WERI-Rb-1 (cell line): ENCODE results near the gene FCRL1.

Experiments
- DNase-seq: peaks from one replicate; pipeline ENCODE4 v3.0.0-alpha.2; 2020
- H3K27ac ChIP-seq: fragments of 250-450 bp; sonication (Bioruptor Pico); 2 replicates; pipeline ENCODE4 v1.5.1; 2020; ENCODE audit warnings: mild to moderate bottlenecking, moderate library complexity
- H3K27me3 ChIP-seq: fragments of 250-450 bp; sonication (Bioruptor Pico); 2 replicates; pipeline ENCODE4 v1.5.1; 2021; ENCODE audit warnings: mild to moderate bottlenecking, low read depth, moderate library complexity; ENCODE audit not compliant: insufficient read depth, severe bottlenecking
- H3K36me3 ChIP-seq: fragments of 250-450 bp; sonication (Bioruptor Pico); 2 replicates; pipeline ENCODE4 v1.5.1; 2020; ENCODE audit warnings: mild to moderate bottlenecking, moderate library complexity
- H3K4me3 ChIP-seq: 2 replicates; pipeline ENCODE4 v1.5.1; 2011; ENCODE audit warnings: low read depth, mild to moderate bottlenecking, control low read depth, low read length
- H3K9me3 ChIP-seq: fragments of 250-450 bp; sonication (Bioruptor Pico); 2 replicates; pipeline ENCODE4 v1.5.1; 2021; ENCODE audit warnings: mild to moderate bottlenecking, moderate library complexity; ENCODE audit not compliant: severe bottlenecking
- CTCF ChIP-seq: IDR thresholded peaks from 2 replicates; pipeline ENCODE4 v1.5.1; 2011; ENCODE audit warnings: low read depth, mild to moderate bottlenecking, control low read depth, inconsistent platforms, low read length

Gene FCRL1

GRCh38 chr1:157766792-157767191 lies 53.1 kb downstream of the FCRL1 start:
- no peak for DNase-seq
- no peaks in the 10 kb centered on the region for H3K36me3 ChIP-seq

GRCh38 chr1:157758018-157758417 lies 61.9 kb downstream of the FCRL1 start:
- Histone ChIP-seq H3K9me3 (peaks cover 15% of the 10 kb centered on the region), H3K4me3 (no peak overlapping the region), H3K36me3 (no peaks in the 10 kb centered on the region), H3K27me3 (no peaks in the 10 kb centered on the region), H3K27ac (no peak overlapping the region)
- no peak for DNase-seq
- no peak for TF ChIP-seq CTCF

More at GRCh38 chr1:157766792-157767191, 53.1 kb downstream of the FCRL1 start:
- TF ChIP-seq CTCF = no peak
- H3K27ac ChIP-seq = no peak overlapping the region
- H3K9me3 ChIP-seq = no peaks in the 10 kb centered on the region
- no peak overlapping the region for H3K4me3 ChIP-seq
- H3K27me3 ChIP-seq = no peaks in the 10 kb centered on the region

GRCh38 chr1:157753611-157754010 lies 66.3 kb downstream of the FCRL1 start:
- no peak for DNase-seq
- no peaks in the 10 kb centered on the region for H3K36me3 ChIP-seq
- H3K27me3 ChIP-seq = no peaks in the 10 kb centered on the region
- no peak for TF ChIP-seq CTCF
- H3K4me3 ChIP-seq = no peak overlapping the region
- H3K27ac ChIP-seq = no peak overlapping the region
- peaks cover under 1% of the 10 kb centered on the region for H3K9me3 ChIP-seq

- no peak overlapping the region for H3K4me3 ChIP-seq
- peaks cover 3% of the 10 kb centered on the region for H3K27me3 ChIP-seq
- TF ChIP-seq CTCF = peak; percentile 37; the same call in 1 of the 2 replicates
- no peaks in the 10 kb centered on the region for H3K9me3 ChIP-seq
- H3K27ac ChIP-seq = no peak overlapping the region
- no peaks in the 10 kb centered on the region for H3K36me3 ChIP-seq
- no peak for DNase-seq
Measured at GRCh38 chr1:157751283-157751682, 68.6 kb downstream of the FCRL1 start.

- peaks cover 3% of the 10 kb centered on the region for H3K27me3 ChIP-seq
- H3K27ac ChIP-seq = no peak overlapping the region
- no peak for TF ChIP-seq CTCF
- DNase-seq = no peak
- H3K9me3 ChIP-seq = no peaks in the 10 kb centered on the region
- no peak overlapping the region for H3K4me3 ChIP-seq
- no peaks in the 10 kb centered on the region for H3K36me3 ChIP-seq
Measured at GRCh38 chr1:157748262-157748817, 71.6 kb downstream of the FCRL1 start.
